Measurements from ENCODE around the gene LCN12. TPM values are rescaled to one million over a fixed set of nuclear protein-coding genes. Genes with fewer than 3 reads are reported as not detected.

LCN12 gene
- total RNA-seq, 1 donor from 2014 or later: 7.8 TPM

DNA sequence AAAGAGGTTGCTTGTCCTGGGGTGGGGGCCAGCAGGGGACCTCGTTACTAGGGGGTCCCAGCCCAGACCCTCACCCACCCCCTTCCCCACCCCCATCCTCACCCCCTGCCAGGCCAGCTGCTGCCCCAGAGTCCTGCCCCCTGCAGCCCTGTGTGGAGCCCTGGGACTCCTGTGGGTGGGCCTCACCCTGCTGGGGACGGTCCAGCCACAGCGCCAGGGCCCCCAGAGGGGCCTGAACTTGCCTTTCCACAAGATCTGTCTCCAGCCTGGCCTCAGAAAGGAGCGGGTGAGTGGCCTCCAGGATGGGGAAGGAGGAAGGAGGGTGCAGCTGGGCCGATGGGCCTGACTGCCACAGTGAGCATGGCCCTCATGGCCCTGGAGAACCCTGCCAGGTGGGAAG lies 17.7 kb downstream of the LCN12 start:
- H3K27ac ChIP-seq (replicated peaks): no peak overlapping the region
- no peak for DNase-seq
- TF ChIP-seq, protein P1, sequence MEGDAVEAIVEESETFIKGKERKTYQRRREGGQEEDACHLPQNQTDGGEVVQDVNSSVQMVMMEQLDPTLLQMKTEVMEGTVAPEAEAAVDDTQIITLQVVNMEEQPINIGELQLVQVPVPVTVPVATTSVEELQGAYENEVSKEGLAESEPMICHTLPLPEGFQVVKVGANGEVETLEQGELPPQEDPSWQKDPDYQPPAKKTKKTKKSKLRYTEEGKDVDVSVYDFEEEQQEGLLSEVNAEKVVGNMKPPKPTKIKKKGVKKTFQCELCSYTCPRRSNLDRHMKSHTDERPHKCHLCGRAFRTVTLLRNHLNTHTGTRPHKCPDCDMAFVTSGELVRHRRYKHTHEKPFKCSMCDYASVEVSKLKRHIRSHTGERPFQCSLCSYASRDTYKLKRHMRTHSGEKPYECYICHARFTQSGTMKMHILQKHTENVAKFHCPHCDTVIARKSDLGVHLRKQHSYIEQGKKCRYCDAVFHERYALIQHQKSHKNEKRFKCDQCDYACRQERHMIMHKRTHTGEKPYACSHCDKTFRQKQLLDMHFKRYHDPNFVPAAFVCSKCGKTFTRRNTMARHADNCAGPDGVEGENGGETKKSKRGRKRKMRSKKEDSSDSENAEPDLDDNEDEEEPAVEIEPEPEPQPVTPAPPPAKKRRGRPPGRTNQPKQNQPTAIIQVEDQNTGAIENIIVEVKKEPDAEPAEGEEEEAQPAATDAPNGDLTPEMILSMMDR (IDR thresholded peaks at IDR 0.05; ENCODE audit: borderline replicate concordance): no peak
- intact Hi-C loops (cut with micrococcal nuclease): no loop called here
- no peak overlapping the region for H3K4me3 ChIP-seq
- H3K9me3 ChIP-seq (replicated peaks): no peaks in the 10 kb centered on the region
- H3K27me3 ChIP-seq (ENCODE audit: low read depth): no peaks in the 10 kb centered on the region
- H3K36me3 ChIP-seq: no peaks in the 10 kb centered on the region
- H3K4me1 ChIP-seq: peaks cover 51% of the 10 kb centered on the region

DNA sequence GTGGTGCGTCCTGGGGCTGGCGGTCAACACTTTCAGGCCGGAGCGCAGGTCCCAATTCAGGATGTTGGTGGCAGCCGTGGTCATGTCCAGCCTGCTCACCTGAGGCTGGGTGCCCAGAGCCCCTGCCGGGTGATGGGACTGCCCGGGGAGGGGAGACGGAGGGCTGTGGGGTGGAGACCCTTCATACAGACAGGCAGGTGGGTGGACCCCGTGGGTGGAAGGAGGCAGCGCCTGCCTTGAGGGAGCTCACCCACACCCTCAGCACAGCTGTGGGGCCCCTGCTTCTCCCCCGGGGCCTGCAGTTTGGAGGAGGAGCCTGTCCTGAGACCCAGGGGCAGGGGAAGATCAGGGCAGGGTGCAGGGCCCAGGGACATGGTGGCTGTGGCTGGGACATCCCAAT lies 18.3 kb downstream of the LCN12 start:
- no peak for DNase-seq
- Histone ChIP-seq H3K36me3 (no peaks in the 10 kb centered on the region), H3K4me1 (peaks cover 57% of the 10 kb centered on the region), H3K4me3 (no peak overlapping the region), H3K27ac (replicated peaks) (no peak overlapping the region), H3K9me3 (replicated peaks) (no peaks in the 10 kb centered on the region), H3K27me3 (ENCODE audit: low read depth) (no peaks in the 10 kb centered on the region)
- intact Hi-C loops (cut with micrococcal nuclease): no loop called here
- TF ChIP-seq, protein P1 (IDR thresholded peaks at IDR 0.05; ENCODE audit: borderline replicate concordance): no peak

DNA sequence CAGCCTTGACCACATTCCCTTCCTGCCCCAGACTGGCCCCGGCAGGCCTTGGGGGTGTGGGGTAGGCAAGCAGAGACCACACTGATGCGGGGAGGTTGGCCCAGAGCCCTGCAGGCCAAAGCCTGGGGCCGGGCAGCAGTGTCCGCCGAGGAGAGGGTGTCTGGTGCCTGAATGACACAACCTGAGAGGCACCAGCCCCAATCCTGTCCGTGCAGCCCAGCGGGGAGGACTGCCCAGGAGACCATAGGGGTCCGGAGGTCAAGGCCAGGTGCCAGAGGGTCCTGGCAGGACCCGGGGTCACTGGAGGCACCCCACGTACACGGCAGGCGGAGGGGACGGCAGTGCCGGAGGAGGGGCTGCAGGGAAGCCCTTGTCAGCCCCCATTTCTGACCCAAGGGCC lies 19.7 kb downstream of the LCN12 start:
- Histone ChIP-seq H3K27me3 (ENCODE audit: low read depth) (no peaks in the 10 kb centered on the region), H3K4me1 (peaks cover 62% of the 10 kb centered on the region), H3K4me3 (no peak overlapping the region), H3K36me3 (no peaks in the 10 kb centered on the region), H3K27ac (replicated peaks) (no peak overlapping the region), H3K9me3 (replicated peaks) (no peaks in the 10 kb centered on the region)
- intact Hi-C loops (cut with micrococcal nuclease): no loop called here
- no peak for DNase-seq
- TF ChIP-seq, protein P1 (IDR thresholded peaks at IDR 0.05; ENCODE audit: borderline replicate concordance): no peak

DNA sequence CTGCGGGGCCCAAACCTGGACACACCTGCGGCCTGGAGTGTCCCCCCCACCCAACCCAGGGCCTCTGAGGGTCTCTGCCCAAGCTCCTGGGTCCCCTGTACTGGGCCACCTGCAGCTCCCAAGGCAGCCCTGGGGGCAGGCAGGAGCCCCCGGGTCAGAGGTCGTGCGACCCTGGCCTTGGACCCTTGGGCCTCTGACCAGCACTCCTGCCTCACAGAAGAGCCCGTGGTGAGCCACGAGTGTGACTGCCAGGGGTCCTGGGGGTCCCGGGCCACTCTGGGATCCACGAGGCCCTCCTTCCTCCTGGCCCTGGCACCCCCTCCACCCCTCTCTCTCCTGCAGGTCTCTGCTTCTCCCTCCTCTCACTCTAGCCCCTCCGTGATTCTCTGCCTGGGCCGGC lies 20.3 kb downstream of the LCN12 start:
- Histone ChIP-seq H3K36me3 (no peaks in the 10 kb centered on the region), H3K27ac (replicated peaks) (no peak overlapping the region), H3K9me3 (replicated peaks) (no peaks in the 10 kb centered on the region), H3K4me3 (no peak overlapping the region), H3K27me3 (ENCODE audit: low read depth) (no peaks in the 10 kb centered on the region), H3K4me1 (peaks cover 68% of the 10 kb centered on the region)
- TF ChIP-seq, protein P1 (IDR thresholded peaks at IDR 0.05; ENCODE audit: borderline replicate concordance): no peak
- intact Hi-C loops (cut with micrococcal nuclease): no loop called here
- DNase-seq: no peak

DNA sequence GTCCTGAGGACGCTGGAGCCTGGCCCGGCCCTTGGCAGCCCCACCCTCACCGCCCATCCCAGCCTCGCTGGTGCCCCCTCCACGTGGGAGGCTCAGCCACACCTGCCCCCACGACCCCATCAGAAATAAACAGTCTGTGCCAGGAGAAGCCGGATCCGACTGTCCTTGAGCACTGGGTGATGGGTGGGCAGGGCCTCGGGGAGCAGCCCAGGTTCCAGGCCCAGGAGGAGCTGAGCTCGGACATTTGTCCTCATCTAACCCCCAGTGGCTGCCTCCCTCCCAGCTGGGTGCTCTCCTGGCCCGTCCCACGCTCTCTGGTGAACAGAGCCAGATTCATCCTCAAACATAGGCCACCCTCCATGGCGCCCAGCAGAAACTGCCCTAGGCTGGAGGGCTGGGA lies 20.7 kb downstream of the LCN12 start:
- no peaks in the 10 kb centered on the region for H3K36me3 ChIP-seq
- H3K27ac ChIP-seq (replicated peaks): no peak overlapping the region
- no peaks in the 10 kb centered on the region for H3K9me3 ChIP-seq (replicated peaks)
- intact Hi-C loops (cut with micrococcal nuclease): no loop called here
- no peak for DNase-seq
- no peaks in the 10 kb centered on the region for H3K27me3 ChIP-seq (ENCODE audit: low read depth)
- H3K4me1 ChIP-seq: peaks cover 72% of the 10 kb centered on the region
- no peak overlapping the region for H3K4me3 ChIP-seq
- TF ChIP-seq, protein P1 (IDR thresholded peaks at IDR 0.05; ENCODE audit: borderline replicate concordance): no peak

Measured in left ventricle myocardium inferior (tissue), 1 donor.